Ishikawa (cell line): ENCODE results near the gene MSH5.

Source experiments
- CEBPB ChIP-seq: IDR thresholded peaks from 2 replicates; pipeline ENCODE4 v1.6.1; 2012
- CREB1 ChIP-seq: IDR thresholded peaks from 2 replicates; pipeline ENCODE4 v1.6.1; 2012; ENCODE audit warnings: low read depth
- EGR1 ChIP-seq: IDR thresholded peaks from 2 replicates; pipeline ENCODE4 v1.6.1; 2012
- EP300 ChIP-seq: IDR thresholded peaks from 2 replicates; pipeline ENCODE4 v1.6.1; 2012; ENCODE audit warnings: borderline replicate concordance
- FOXM1 ChIP-seq: IDR thresholded peaks from 2 replicates; pipeline ENCODE4 v1.6.1; 2012; ENCODE audit warnings: low read depth, borderline replicate concordance
- MAX ChIP-seq: IDR thresholded peaks from 2 replicates; pipeline ENCODE4 v1.6.1; 2012
- NFIC ChIP-seq: IDR thresholded peaks from 2 replicates; pipeline ENCODE4 v1.6.1; 2012
- RAD21 ChIP-seq: IDR thresholded peaks from 2 replicates; pipeline ENCODE4 v1.6.1; 2012; ENCODE audit warnings: low read depth
- TAF1 ChIP-seq: IDR thresholded peaks from 2 replicates; pipeline ENCODE4 v1.6.1; 2012; ENCODE audit warnings: low read depth, mild to moderate bottlenecking
- TCF12 ChIP-seq: IDR thresholded peaks from 2 replicates; pipeline ENCODE4 v1.6.1; 2012; ENCODE audit warnings: low read depth
- TEAD4 ChIP-seq: IDR thresholded peaks from 2 replicates; pipeline ENCODE4 v1.6.1; 2012
- YY1 ChIP-seq: IDR thresholded peaks from 2 replicates; pipeline ENCODE4 v1.6.1; 2012; ENCODE audit warnings: low read depth
- ZBTB7A ChIP-seq: IDR thresholded peaks from 2 replicates; pipeline ENCODE4 v1.6.1; 2012; ENCODE audit warnings: low read depth
- TF ChIP-seq, protein P1 (sequence below): IDR thresholded peaks from 2 replicates; pipeline ENCODE4 v1.6.1; 2012; ENCODE audit warnings: low read depth, mild to moderate bottlenecking
- TF ChIP-seq, protein P2 (sequence below): IDR thresholded peaks from 2 replicates; pipeline ENCODE4 v1.6.1; 2012

Gene MSH5

GRCh38 chr6:31781244-31782125 is 41.7 kb downstream of the MSH5 start:
- no peak for TF ChIP-seq CREB1
- no peak for TF ChIP-seq RAD21
- TF ChIP-seq, protein P1, sequence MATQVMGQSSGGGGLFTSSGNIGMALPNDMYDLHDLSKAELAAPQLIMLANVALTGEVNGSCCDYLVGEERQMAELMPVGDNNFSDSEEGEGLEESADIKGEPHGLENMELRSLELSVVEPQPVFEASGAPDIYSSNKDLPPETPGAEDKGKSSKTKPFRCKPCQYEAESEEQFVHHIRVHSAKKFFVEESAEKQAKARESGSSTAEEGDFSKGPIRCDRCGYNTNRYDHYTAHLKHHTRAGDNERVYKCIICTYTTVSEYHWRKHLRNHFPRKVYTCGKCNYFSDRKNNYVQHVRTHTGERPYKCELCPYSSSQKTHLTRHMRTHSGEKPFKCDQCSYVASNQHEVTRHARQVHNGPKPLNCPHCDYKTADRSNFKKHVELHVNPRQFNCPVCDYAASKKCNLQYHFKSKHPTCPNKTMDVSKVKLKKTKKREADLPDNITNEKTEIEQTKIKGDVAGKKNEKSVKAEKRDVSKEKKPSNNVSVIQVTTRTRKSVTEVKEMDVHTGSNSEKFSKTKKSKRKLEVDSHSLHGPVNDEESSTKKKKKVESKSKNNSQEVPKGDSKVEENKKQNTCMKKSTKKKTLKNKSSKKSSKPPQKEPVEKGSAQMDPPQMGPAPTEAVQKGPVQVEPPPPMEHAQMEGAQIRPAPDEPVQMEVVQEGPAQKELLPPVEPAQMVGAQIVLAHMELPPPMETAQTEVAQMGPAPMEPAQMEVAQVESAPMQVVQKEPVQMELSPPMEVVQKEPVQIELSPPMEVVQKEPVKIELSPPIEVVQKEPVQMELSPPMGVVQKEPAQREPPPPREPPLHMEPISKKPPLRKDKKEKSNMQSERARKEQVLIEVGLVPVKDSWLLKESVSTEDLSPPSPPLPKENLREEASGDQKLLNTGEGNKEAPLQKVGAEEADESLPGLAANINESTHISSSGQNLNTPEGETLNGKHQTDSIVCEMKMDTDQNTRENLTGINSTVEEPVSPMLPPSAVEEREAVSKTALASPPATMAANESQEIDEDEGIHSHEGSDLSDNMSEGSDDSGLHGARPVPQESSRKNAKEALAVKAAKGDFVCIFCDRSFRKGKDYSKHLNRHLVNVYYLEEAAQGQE = no peak
- TF ChIP-seq NFIC = no peak
- TF ChIP-seq MAX = no peak
- no peak for TF ChIP-seq ZBTB7A
- TF ChIP-seq EP300 = no peak
- no peak for TF ChIP-seq TCF12
- no peak for TF ChIP-seq TAF1
- TF ChIP-seq EGR1 = no peak
- TF ChIP-seq CEBPB = no peak
- TF ChIP-seq FOXM1 = no peak
- TF ChIP-seq, protein P2, sequence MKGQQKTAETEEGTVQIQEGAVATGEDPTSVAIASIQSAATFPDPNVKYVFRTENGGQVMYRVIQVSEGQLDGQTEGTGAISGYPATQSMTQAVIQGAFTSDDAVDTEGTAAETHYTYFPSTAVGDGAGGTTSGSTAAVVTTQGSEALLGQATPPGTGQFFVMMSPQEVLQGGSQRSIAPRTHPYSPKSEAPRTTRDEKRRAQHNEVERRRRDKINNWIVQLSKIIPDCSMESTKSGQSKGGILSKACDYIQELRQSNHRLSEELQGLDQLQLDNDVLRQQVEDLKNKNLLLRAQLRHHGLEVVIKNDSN = no peak
- TF ChIP-seq TEAD4 = no peak
- TF ChIP-seq YY1 = no peak

DNA sequence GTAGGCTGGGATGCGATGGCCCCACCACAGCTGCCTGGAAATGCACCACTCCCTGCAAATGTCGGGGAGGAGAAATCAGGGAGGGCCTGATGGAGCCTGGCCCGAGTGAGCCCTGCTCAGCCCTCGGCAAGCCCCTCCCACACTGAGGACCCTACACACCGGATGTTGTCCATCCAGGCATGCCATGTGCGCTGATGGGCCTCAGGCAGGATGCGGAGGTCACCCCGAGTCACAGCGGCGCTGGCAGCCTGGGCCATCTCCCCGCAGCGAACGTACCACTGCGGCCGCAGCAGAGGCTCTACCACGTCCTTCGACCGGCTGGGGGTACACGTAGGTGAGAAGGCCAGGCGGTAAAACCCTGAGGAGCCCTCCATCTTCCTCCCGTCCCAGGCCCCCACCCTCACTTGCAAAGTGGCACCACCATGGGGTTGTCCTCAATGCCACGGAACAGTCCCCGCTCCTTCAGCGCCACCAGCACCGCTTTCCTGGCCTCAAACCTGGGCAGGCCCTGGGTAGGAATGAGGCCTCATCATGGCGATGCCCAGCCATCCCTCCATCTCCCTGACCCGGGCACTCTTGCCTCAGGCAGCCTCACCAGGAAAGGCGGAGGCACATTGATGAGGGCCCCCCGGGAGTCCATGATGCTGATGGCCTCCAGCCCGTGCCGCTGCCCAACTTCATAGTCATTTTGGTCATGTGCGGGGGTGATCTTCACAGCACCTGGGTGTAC is 42.5 kb downstream of the MSH5 start:
- no peak for TF ChIP-seq TAF1
- TF ChIP-seq NFIC = no peak
- TF ChIP-seq FOXM1 = no peak
- no peak for TF ChIP-seq MAX
- no peak for TF ChIP-seq EP300
- TF ChIP-seq CREB1 = no peak

DNA sequence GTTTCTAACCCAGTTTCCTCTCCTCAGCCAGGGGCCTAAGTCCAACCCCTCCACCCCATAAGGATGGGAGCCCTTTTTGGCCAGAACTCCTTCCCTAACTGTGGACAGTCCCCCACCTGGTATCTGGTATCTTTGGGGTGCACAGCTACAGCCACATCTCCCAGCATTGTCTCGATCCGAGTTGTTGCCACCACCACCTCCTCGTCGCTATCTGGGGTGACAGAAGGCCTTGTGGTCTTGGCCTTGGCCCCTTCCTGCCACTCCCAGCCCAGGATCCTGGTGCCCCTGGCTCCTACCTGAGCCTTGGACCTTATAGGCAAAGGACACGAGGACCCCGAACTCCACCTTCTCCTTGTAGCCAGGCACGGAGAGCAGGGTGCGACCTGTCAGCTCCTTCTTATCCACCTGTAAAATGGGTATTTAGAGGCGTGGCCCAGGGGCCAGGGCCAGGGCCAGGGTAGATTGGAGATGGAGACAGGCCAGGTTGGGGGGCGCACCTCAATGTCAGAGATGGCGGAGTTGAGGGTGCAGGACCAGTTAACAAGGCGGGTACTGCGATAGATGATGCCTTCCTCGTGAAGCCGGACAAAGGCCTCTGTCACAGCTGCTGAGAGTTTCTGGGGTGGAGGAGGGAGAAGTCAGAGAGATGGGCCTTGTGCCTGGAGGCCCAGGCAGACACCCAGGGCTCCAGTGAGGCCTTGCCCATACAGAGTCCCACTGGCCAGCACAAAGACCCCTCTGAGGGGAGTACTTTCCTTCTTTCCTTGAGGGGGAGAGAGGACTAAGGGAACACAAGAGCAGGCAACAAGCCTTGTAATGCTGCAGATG is 44.5 kb downstream of the MSH5 start:
- TF ChIP-seq MAX = no peak
- no peak for TF ChIP-seq EP300
- no peak for TF ChIP-seq ZBTB7A
- TF ChIP-seq EGR1 = no peak
- TF ChIP-seq CEBPB = no peak
- no peak for TF ChIP-seq TEAD4
- TF ChIP-seq, protein P2 = no peak
- no peak for TF ChIP-seq TCF12
- TF ChIP-seq FOXM1 = no peak
- no peak for TF ChIP-seq CREB1
- TF ChIP-seq RAD21 = no peak
- TF ChIP-seq, protein P1 = no peak
- no peak for TF ChIP-seq NFIC
- no peak for TF ChIP-seq TAF1
- no peak for TF ChIP-seq YY1

- no peak for TF ChIP-seq CREB1
- TF ChIP-seq TAF1 = no peak
- no peak for TF ChIP-seq TCF12
- TF ChIP-seq CEBPB = no peak
- no peak for TF ChIP-seq TEAD4
- TF ChIP-seq, protein P1 = no peak
- TF ChIP-seq NFIC = no peak
- TF ChIP-seq MAX = no peak
- no peak for TF ChIP-seq EGR1
- no peak for TF ChIP-seq EP300
Observed at GRCh38 chr6:31785475-31785874, 45.7 kb downstream of the MSH5 start.
